ENCODE data around the gene GOLGB1. TPM values are rescaled to one million over a fixed set of nuclear protein-coding genes. Genes with fewer than 3 reads are reported as not detected.

The GOLGB1 gene
- total and polyA plus RNA-seq, 10 of the 15 experiments (the other 5 are each of a cell fraction or from before 2014, with no cell fraction given): 7.4 to 34.5 (median 21.8) TPM

- H3K4me2 ChIP-seq (ENCODE audit: control insufficient read depth, insufficient read depth): no peak overlapping the region
- H3K4me1 ChIP-seq (ENCODE audit: control insufficient read depth, insufficient read depth, low read length): no peaks in the 10 kb centered on the region
- H4K20me1 ChIP-seq (ENCODE audit: control insufficient read depth, insufficient read depth): no peaks in the 10 kb centered on the region
- H3K9ac ChIP-seq (ENCODE audit: control insufficient read depth, insufficient read depth, low read length): no peak overlapping the region
- no peak overlapping the region for H2AFZ ChIP-seq (ENCODE audit: control insufficient read depth, low read depth, low read length)
- POLR2A ChIA-PET: no interaction called here
- BruUV-seq (replicated peaks): TSS peak; percentile 40
- H3K36me3 ChIP-seq (ENCODE audit: control insufficient read depth in 2 of 2, insufficient read depth in 2 of 2, low read length in 1 of 2): peaks cover 10 to 25% of the 10 kb centered on the region in 2 experiments
- intact Hi-C loops (cut with micrococcal nuclease; ENCODE audit: unreplicated experiment) (no loop called here), in situ Hi-C loops (cut with MboI) (no loop called here)
- no peak overlapping the region for H3K4me3 ChIP-seq
- H3K27me3 ChIP-seq (replicated peaks in 1 of 2; ENCODE audit: control insufficient read depth in 2 of 2, insufficient read depth in 2 of 2, low read length in 1 of 2): no peaks in the 10 kb centered on the region
- WGBS (ENCODE audit: insufficient coverage, insufficient replicate concordance, low lambda C conversion rate, missing lambda C conversion rate): 98% methylated on average over 9 of the region's 9 CpGs
- H3K79me2 ChIP-seq (ENCODE audit: control insufficient read depth, insufficient read depth, low read length): no peaks in the 10 kb centered on the region
- DNase-seq (ENCODE audit: low read depth, low spot score) (no peak), ATAC-seq (no peak), FAIRE-seq (no peak)
- no peak overlapping the region for H3K27ac ChIP-seq (ENCODE audit: control insufficient read depth, insufficient read depth)
- no peaks in the 10 kb centered on the region for H3K9me3 ChIP-seq (replicated peaks; ENCODE audit: control insufficient read depth, insufficient read depth, low read length)
- RAD21 ChIA-PET (ENCODE audit: unreplicated experiment): no interaction called here
- CTCF ChIA-PET: interaction anchor here (1.2 kb wide), 1 partner anchor 11 kb away, joined by 3 read pairs; no protein-coding TSS in a partner anchor
- SMC1A ChIA-PET (ENCODE audit: uncharacterized antibody, unreplicated experiment): no interaction called here
- TF ChIP-seq RCOR1 (conservative IDR thresholded peaks at IDR 0.05; ENCODE audit: low read depth, low read length) (no peak), JUND (IDR thresholded peaks at IDR 0.05; ENCODE audit: low read depth, low read length) (no peak), GATAD2B (conservative IDR thresholded peaks at IDR 0.05; ENCODE audit: low read depth) (no peak), WRNIP1 (IDR thresholded peaks at IDR 0.05; ENCODE audit: borderline replicate concordance, low read depth, low read length) (no peak), E4F1 (IDR thresholded peaks at IDR 0.05; ENCODE audit: borderline replicate concordance, partially characterized antibody) (no peak), POLR2AphosphoS2 (IDR thresholded peaks at IDR 0.05; ENCODE audit: low read depth, low read length) (no peak), BRCA1 (IDR thresholded peaks at IDR 0.05; ENCODE audit: low read depth, low read length) (no peak), KDM1A (IDR thresholded peaks at IDR 0.05; ENCODE audit: borderline replicate concordance) (no peak), RELB (IDR thresholded peaks at IDR 0.05; ENCODE audit: low read depth) (no peak), CHD4 (IDR thresholded peaks at IDR 0.05) (no peak), RELA (IDR thresholded peaks at IDR 0.05; ENCODE audit: borderline replicate concordance, partially characterized antibody) (no peak), EP300 (IDR thresholded peaks at IDR 0.05; ENCODE audit: borderline replicate concordance in 1 of 2, control insufficient read depth in 1 of 2, low read depth in 2 of 2, low read length in 2 of 2) (no peak), ZNF687 (IDR thresholded peaks at IDR 0.05) (no peak), SIN3A (IDR thresholded peaks at IDR 0.05; ENCODE audit: low read depth, low read length) (no peak), FOS (IDR thresholded peaks at IDR 0.05; ENCODE audit: borderline replicate concordance, extremely low read depth, insufficient read length) (no peak)
These were observed 106.8 kb downstream of the GOLGB1 start for GRCh38 chr3:121642601-121643314.

Data from GM12878 (cell line).